DOHH2 (cell line): ENCODE data around the gene IL12RB2.

Source experiments
- CTCF ChIP-seq: fragments of 200-600 bp; sonication (generic); IDR thresholded peaks from one replicate; pipeline ENCODE4 v1.5.1; 2014; ENCODE audit warnings: antibody characterized with exemption, mild to moderate bottlenecking, low read depth, low read length; ENCODE audit not compliant: poor library complexity, severe bottlenecking
- EZH2phosphoT487 ChIP-seq: fragments of 200-600 bp; sonication (generic); IDR thresholded peaks from 2 replicates; pipeline ENCODE4 v1.6.1; 2017; ENCODE audit warnings: borderline replicate concordance, mild to moderate bottlenecking, antibody characterized with exemption, low read length, moderate library complexity, mixed read lengths

- TF ChIP-seq CTCF, result no peak
- no peak for TF ChIP-seq EZH2phosphoT487
Measured at GRCh38 chr1:67434491-67434890, 126.8 kb downstream of the IL12RB2 start.
